Measurements from ENCODE around the gene ANKRD9.

Gene ANKRD9

DNA sequence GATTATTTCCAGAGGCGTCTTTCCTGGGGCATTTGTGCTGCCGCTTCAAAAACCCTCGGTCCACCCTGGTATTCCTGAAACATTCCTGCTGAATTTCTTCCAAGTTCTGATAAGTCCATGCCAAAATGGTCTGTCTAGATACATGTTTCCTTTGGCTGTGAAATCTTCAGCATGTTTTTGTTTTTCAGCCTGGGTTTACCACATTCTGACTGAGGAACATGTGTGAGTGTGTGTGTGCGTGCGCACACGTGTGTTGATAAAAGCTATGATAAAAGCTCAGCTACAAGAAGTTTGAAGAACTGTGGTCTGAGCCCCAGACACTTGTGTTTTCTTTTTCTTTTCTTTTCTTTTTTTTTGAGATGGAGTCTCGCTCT lies 22.4 kb downstream of the ANKRD9 start:
- intact Hi-C loops (cut with DNase I), result no loop called here
- no peak for DNase-seq

GRCh38 chr14:102486513-102487203 lies 22.9 kb downstream of the ANKRD9 start:
- intact Hi-C loops (cut with DNase I), result no loop called here
- no peak for DNase-seq

GRCh38 chr14:102485693-102486512 lies 23.7 kb downstream of the ANKRD9 start:
- intact Hi-C loops (cut with DNase I), result no loop called here
- peak in 1 of 42 donors; percentile 2 for DNase-seq

- DNase-seq, result no peak
- intact Hi-C loops (cut with DNase I), result no loop called here
Measured at GRCh38 chr14:102484316-102484715, 25.3 kb downstream of the ANKRD9 start.

GRCh38 chr14:102481791-102482238 lies 27.8 kb downstream of the ANKRD9 start:
- intact Hi-C loops (cut with DNase I), result no loop called here
- DNase-seq, result peak in 20 of 42 donors; percentile 13 to 79 (median 43)

DNA sequence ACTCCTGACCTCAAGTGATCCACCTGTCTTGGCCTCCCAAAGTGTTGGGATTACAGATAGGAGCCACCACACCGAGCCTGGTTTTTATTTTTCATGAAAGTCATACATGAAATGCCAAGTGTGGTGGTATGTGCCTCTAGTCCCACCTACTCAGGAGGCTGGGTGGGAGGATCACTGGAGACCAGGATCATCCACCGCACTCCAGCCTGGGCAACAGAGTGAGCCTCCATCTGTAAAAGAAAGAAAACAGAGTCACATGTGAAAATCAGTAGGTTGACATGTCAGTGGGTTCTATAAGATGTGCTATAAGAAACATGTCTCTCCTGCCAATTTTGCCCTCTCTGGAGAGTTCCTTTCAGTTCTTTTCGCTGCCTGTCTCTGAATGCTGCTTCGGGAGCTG lies 28.2 kb downstream of the ANKRD9 start:
- no peak for DNase-seq
- intact Hi-C loops (cut with DNase I), result no loop called here

GRCh38 chr14:102479777-102480176 lies 29.8 kb downstream of the ANKRD9 start:
- peak in 33 of 42 donors; percentile 13 to 73 (median 43) for DNase-seq
- intact Hi-C loops (cut with DNase I), result no loop called here

DNA sequence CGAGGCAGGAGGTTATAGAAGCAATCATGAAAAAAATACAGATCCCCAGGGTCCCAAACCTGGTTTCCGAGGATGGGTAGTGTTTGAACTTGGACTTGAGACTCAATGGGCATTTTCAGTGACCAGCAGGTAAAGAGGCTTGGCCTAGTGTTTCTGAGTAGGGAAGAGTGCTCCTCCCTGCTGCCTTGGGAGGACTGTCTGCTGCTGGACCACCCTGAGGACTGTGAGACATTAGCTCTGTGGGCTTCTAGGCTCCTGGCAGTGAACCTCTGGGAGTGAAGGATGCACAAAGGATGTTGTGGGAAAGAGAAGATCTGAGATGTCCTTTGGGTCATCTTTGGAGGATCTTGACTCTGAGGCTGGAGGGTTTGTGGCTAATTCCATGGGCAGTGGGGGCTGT lies 30.5 kb downstream of the ANKRD9 start:
- intact Hi-C loops (cut with DNase I), result no loop called here
- no peak for DNase-seq

- DNase-seq, result peak; percentile 30 to 85 (median 66)
- intact Hi-C loops (cut with DNase I), result no loop called here
Measured at GRCh38 chr14:102474934-102475333, 34.6 kb downstream of the ANKRD9 start.

- intact Hi-C loops (cut with DNase I), result no loop called here
- DNase-seq, result no peak
Measured at GRCh38 chr14:102473559-102473958, 36.0 kb downstream of the ANKRD9 start.

- DNase-seq, result peak in 13 of 42 donors; percentile 15 to 48 (median 29)
- intact Hi-C loops (cut with DNase I), result no loop called here
Measured at GRCh38 chr14:102472791-102473150, 36.8 kb downstream of the ANKRD9 start.

GRCh38 chr14:102471921-102472790 lies 37.4 kb downstream of the ANKRD9 start:
- intact Hi-C loops (cut with DNase I), result no loop called here
- peak in 2 of 42 donors; percentile 12 to 28 for DNase-seq

DNA sequence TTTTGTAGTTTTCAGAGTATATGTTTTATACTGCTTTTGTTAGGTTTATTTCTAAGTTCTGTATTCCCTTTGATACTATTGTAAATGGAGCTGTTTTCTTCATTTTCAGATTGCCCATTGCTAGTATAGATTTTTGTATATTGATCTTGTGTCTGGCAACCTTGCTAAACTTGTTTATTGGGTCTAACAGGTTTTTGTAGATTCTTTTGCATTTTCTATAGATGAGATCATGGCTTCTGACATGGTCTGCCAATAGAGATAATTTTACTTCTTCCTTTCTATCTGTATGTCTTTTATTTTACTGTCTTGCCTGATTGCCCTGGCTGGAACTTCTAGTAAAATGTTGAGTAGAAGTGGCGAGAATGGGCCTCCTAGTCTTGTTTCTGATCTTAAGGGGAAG lies 40.3 kb downstream of the ANKRD9 start:
- no peak for DNase-seq
- intact Hi-C loops (cut with DNase I), result no loop called here

DNA sequence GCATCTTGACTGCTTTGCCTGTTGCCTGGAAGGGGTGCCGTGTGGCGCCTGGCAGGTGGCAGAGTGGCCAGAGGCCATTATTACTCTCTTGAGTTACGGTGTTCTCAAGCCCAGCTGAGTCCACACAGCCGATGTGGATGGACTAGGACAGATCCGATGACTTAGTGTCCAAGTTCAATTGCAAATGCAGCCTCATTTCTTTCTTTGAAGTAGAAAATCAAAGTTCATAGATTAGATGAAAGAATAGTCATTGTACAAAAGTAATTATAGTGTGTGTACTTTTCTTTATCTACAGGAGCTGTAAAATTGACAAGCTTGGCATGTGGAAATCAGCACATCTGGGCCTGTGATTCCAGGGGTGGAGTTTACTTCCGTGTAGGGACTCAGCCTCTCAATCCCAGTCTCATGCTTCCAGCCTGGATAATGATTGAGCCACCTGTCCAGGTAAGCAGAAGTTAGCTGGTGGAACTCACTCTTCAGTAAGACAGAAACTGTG lies 44.7 kb downstream of the ANKRD9 start:
- DNase-seq, result no peak

DNA sequence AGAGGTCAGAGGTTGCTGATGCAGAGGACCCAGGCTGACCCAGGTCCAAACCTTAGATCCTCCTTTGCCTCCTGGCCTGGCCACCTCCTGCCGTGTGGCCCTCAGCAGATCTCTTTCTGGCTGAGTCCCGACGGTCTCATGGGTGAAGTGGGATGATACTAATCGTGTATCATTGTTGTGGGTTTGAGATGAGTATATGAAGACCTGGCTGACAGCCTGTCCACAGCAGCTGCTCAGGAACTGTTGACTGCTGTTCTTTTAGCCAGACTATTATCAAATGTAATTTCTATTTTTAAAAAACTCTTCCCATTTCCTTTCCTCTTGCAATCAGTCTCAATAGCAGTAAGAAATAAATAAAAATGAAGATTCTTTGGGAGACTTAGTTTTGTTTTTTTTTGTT lies 45.6 kb downstream of the ANKRD9 start:
- intact Hi-C loops (cut with DNase I), result no loop called here
- no peak for DNase-seq

More for the DNA sequence above, 44.7 kb downstream of the ANKRD9 start:
- intact Hi-C loops (cut with DNase I), result no loop called here

GRCh38 chr14:102462391-102462790 lies 47.2 kb downstream of the ANKRD9 start:
- DNase-seq, result peak in 35 of 42 donors; percentile 9 to 77 (median 50)

GRCh38 chr14:102461490-102462338 lies 47.9 kb downstream of the ANKRD9 start:
- peak in 1 of 42 donors; percentile 33 for DNase-seq
- intact Hi-C loops (cut with DNase I), result no loop called here

More at GRCh38 chr14:102462391-102462790, 47.2 kb downstream of the ANKRD9 start:
- intact Hi-C loops (cut with DNase I), result no loop called here

GRCh38 chr14:102457509-102457908 lies 52.1 kb downstream of the ANKRD9 start:
- intact Hi-C loops (cut with DNase I), result no loop called here
- no peak for DNase-seq

All from head of caudate nucleus (tissue), 42 donors.